Ureter (tissue), 1 donor: ENCODE data around the gene B3GNT7. TPM values are rescaled to one million over a fixed set of nuclear protein-coding genes. Genes with fewer than 3 reads are reported as not detected.
"Not testable (repeated sequence)": the region's sequence is repeated elsewhere in the genome, so short reads cannot be mapped to it uniquely, and the experiment has no call there.

Source experiments
- DNase-seq: peaks from one replicate; pipeline ENCODE4 v3.0.0-alpha.2; 2020; ENCODE audit warnings: low spot score
- total RNA-seq: library from RNA; stranded (reverse); gene quantifications from one replicate; pipeline ENCODE4 v1.2.4, GENCODE V29; 2023
- donor health status: DM: yes; HTN: yes; CAD: no.

The B3GNT7 gene, protein sequence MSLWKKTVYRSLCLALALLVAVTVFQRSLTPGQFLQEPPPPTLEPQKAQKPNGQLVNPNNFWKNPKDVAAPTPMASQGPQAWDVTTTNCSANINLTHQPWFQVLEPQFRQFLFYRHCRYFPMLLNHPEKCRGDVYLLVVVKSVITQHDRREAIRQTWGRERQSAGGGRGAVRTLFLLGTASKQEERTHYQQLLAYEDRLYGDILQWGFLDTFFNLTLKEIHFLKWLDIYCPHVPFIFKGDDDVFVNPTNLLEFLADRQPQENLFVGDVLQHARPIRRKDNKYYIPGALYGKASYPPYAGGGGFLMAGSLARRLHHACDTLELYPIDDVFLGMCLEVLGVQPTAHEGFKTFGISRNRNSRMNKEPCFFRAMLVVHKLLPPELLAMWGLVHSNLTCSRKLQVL
- 2.2 TPM for total RNA-seq

DNA sequence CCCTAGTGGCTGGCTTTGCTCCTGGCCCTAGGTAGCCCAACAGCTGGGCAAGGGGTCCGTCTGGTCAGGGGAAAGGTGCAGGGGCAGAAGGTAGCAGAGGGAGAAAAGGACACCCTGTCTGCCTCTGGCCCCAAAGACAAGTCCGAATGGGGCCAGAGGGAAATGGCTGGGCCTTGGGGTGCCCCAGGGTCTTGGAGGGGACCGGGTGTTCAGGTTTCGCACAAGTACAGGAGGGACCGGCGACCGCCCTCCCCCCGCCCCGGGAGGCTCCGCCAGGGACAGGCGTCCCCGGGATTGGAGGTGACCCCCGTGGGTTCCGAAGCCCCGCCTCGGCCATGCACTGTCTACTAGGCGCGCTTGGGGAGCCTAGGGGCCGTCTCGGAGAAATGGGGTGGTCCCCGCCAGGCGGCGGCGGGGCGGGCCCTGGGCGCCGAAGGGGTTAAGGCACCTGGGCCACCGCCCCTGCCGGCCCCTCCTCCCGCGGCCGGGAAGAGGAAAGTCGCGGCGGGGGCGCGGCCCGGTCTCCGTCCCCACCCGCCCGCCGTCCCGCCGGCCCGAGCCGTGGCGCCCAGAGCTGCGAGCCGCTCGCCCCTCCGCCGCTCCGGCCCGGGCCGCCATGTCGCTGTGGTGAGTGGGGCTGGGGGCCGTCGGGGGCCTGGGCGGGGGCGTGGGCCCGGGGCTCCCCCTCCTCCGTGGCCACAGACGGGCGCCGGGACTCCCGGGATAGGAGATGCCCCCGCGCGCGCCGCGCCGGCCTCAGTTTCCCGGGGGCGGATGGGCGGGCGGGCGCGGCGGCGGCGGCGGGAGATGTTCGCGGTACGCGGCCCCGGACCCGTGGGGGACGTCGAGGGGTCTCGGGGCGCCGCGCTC is at the start of gene B3GNT7:
Gene B3GNT7, plus strand, starts transcription at position 523 of the 870 bp plus-strand sequence. Its CDS starts 94 bp downstream, at position 617.
- DNase-seq: no peak

DNA sequence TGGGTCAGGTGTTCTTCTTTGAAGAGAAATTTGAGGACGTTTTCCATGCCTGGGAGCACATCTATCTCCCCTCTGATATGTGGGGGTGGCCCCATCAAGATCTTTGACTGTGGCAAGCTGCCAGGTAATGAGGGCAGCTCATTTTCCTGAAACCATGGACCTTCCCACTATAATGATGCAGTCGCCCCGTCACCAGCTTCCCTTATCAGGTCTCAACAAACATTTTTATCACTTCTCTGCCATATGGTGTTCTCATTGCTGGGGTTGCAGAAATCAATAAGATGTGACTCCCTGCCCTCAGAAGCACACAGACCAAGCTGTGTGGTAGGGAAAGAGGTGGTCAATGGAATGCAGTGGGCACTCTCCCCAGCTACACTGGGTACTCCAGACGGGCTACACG is 48.4 kb upstream of the B3GNT7 start:
- DNase-seq: no peak

DNA sequence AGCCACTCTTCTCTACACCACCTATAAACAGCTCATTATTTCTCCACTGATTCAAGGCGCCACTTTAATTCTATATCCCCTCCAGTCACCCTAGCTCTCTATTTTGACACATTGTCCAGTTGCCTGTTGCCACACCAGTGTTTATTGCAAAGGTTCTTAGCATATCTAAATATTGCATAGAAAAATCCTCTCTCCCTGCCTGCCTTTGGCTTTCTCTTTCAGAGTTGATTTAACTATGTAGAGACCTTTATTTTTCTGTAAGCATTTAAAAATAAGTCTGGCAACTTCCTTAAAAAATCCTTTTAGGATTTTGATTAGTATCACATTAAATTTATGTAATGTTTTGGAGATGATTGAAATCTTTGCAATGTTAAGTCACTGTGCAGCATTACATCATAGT is 47.9 kb upstream of the B3GNT7 start:
- DNase-seq: no peak

DNA sequence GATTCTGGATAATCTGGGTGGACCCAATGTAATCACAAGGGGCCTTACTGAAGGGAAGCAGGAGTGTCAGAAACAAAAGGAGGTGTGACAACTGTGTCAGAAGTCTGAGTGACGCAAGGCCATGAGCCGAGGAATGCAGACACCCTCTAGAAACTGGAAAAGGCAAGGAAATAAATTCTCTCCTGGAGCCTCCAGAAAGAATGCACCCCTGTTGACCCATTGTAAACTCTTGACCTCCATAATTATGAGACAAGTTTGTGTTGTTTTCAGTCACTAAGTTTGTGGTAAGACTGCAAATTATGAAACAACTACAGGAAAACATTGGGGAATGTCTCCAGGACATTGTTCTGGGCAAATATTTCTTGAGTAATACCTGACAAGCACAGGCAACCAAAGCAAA is 47.3 kb upstream of the B3GNT7 start:
- DNase-seq: no peak

DNA sequence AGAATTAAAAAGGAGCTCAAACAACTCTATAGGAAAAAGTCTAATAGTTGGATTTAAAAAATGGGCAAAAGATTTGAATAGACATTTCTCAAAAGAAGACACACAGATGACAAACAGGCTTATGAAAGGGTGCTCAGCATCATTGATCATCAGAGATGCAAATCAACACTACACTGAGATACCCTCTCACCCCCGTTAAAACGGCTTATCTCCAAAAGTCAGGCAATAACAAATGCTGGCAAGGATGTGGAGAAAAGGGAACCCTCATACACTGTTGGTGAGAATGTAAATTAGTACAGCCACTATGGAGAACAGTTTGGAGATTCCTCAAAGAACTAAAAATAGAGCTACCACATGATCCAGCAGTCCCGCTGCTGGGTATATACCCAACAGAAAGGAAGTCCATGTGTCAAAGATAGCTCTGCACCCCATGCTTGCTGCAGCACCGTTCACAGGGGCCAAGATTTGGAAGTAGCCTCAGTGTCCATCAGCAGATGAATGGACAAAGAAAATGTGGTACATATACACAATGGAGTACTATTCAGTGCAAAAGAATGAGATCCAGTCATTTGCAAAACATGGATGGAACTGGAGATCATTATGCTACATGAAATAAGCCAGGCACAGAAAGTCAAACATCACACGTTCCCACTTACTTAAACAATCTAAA is 46.7 kb upstream of the B3GNT7 start:
- DNase-seq: no peak

DNA sequence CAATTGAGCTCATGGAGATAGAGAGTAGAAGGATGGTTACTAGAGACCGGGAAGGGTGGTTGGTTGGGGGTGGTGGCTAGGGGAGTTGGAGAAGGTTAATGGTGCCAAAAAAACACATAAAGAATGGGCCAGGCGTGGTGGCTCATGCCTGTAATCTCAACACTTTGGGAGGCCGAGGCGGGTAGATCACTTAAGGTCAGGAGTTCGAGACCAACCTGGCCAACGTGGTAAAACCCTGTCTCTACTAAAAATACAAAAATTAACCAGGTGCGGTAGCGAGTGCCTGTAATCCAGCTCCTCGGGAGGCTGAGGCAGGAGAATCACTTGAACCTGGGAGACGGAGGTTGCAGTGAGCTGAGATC is 46.2 kb upstream of the B3GNT7 start:
- not testable (repeated sequence) for DNase-seq

DNA sequence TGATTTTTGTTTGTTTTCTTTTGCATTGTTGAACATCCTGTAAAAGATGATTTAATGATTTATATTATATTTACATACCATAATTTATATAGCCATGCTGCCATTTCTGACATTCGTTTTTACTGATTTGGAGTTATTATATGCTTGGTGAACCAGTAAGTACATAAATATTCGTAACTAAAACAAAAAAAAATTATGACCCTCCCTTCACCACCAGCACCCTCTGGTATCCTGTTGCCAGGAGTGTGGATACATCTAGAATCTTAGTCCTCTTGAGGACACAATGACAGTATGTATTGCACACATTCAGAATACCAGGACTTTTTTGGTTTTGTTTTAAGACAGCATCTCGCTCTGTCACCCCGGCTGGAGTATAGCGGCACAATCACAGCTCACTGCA is 43.9 kb upstream of the B3GNT7 start:
- no peak for DNase-seq

DNA sequence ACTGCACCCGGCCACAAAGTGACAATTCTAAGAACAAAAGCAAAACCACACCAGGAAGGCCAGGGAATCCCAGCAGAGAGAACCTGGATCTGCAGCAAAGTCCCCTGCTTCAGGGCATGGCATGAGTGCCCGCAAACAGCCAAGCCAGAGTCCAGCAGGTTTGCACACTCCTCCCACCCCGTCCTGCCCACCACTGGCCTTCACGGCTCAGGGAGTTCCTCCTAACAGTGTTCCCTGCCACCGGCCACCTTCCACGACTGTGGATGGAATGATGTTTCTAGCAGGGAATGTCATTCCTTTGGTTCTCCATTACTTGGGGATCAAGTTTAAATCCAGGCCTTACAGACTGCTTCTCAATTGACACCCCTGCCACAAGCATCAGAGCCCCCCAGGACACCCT is 42.0 kb upstream of the B3GNT7 start:
- no peak for DNase-seq

DNA sequence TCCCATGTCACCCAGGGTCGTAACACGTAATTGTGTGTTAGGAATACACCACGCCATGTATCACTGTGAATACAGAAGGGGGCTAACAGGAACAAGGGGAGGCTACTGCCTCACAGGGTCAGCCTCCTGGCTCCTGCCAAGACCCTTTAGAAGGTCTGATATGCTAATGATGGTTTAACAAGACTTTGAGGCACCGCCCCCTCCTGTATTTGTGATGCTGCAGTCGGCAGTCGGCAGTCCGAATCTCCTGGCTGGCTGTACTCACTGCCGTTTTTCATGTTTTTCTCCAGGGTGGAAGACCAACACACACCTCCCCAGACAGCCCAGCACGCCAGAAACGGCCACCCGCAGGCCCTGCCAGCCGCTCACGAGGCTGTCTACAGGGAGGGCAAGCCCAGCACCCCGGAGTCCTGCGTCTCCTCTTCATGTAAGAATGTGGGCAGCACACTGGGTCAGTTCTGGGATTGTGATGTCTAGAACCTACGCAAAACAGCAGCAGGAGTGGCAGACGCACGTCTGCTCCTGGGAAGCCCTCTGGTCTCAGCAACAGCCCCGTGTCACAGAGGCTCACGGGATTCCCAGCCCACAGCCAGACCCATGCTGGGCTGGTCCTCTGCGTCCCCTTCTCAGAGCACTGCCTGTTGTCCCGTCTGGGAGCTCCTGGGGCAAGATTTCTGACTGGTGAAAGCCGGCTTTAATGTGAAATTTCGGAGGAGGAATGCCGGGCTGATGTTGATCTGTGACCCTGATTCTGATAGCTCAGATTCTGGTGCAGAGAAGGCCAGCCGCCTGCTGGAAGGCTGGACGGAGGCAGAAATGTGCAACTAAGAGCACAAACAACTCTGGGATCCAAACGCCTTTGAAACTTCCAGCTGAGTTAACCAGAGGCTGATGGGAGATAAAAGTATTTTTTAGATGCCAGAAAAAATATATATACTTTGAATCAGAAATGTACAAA is 39.7 kb upstream of the B3GNT7 start:
- DNase-seq: no peak

DNA sequence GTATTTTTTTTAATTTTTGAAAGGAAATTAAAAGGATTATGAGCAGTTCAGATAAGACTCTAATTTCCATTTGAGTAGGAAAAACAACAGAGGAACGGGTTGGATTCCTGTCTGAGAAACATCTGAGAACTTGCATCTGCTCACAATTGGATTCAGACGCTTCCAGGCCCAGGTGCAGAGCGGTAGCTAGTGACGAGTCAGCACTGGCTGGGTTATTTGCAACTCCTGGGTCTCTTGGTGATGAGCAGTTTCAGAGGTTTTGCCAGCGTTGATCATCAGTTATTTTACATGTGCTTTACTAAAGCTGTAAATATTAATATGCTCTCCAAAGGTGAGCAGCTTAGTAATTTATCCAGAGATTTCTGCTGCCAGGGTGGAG is 39.1 kb upstream of the B3GNT7 start:
- no peak for DNase-seq

DNA sequence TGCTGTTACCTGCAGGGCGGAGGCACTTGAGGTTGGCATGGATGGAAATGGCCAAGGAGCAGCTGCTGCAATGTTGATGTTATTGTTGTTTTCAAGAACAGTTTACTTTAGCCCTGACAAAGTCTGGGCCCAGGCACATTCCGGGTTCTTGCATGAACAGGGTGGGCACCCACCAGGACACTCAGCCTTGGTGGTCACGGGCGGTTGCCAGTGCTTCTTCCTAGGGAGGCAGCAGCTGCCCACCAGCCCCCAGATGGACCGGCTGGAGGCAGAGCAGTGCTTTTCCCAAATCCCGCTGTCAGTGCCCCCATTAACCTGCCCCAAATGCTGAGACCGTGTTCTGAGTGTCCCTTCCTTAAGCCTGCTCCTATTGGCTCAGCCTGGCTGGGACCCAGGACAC is 38.5 kb upstream of the B3GNT7 start:
- DNase-seq: no peak

DNA sequence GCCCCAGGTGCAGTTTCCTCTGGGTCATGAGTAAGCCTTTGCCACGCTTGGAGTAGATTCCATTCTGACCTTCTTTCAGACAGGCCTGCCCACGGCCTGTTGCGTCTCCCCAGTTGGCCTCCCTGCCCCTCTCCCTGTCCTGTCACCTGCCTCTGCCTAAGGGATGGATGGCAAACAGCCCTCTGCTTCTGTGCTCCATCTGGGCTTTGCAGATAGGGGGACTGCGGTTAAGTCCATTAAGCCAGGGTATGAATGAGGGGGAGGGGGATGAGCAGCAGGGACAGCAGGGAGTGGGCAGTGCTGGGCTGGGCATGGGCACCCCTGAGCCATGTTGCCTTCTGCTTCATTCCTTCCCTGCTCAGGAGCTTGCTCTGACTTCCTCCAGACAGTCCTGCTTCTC is 37.6 kb upstream of the B3GNT7 start:
- no peak for DNase-seq

DNA sequence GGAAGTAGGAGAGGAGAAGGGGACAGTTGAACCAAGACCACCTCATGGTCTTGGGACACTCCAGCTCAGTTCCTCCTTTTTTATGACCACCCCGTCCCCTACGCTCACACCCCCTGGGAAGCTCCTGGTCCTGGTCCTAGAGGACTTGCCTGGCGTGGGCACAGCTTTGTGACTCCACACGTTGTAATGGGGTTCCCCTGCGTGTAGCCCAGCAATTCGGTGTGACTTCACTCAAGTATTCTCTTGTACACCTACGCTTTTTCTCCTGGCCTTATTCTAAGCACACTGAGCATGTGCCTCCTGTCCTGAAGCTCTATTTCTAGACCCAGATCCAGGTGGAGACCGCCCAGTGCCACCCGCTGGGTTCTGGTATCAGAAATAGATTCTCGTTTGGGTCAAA is 36.1 kb upstream of the B3GNT7 start:
- DNase-seq: no peak

DNA sequence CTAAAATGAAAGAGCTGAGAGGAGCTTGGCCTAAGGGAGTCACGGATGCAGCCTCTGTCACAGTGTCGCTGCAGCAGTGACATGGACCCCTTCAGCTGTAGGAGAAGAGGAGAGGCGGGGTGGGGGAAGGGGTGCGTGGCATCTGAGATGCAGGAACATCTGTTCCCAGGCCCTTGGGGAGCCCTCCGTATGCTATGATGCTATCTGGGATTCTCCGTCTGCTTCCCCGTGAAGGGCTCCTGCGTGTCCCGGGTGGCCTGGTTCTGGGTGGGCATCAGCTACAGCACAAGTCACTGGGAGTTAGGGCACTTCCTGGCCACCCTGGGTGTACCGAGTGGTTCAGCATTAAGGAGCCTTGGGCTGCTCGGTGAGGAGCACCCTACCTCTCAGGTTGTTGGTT is 35.6 kb upstream of the B3GNT7 start:
- no peak for DNase-seq

DNA sequence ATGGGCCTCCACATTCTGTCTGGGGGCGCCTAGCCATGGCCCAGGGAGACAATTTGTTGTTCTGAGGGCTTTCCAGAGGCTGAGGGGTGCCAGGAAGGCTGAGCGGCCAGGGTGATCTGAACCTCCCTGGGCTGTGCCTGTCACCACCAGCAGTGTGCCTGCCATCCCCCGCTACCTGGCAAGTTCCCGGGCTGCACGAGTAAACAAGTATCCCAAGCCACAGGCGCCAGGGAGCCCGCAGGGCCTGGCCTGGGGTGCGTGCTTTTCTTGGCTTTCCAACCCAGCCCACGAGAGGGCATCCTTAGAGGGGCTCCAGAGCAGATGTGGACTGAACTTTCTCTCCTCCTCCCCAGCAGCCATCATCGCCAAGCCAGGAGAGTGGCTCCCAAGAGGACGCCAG is 35.1 kb upstream of the B3GNT7 start:
- DNase-seq: no peak

DNA sequence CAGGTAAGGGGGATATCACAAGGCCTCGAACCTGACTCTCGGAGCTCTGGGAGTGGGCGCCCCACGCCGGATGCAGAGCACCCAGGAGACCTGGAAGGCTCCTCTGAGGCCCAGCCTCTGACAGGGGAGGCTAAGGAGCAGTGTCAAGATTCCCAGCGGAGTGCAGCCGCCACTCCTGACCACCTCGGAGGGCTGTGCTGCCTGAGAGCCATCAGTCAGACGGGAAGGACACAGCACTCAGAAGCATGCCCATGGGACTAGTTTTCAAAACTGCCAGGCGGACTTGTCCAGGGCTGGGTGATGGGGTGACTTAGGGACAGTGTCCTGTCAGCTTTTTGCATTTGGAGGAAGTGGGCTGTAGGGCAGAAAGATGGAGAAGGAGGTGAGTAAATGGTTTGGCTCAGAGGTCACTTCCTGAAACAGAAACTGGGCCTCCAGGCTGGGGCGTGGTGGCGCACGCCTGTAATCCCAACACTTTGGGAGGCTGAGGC is 34.6 kb upstream of the B3GNT7 start:
- DNase-seq: no peak

DNA sequence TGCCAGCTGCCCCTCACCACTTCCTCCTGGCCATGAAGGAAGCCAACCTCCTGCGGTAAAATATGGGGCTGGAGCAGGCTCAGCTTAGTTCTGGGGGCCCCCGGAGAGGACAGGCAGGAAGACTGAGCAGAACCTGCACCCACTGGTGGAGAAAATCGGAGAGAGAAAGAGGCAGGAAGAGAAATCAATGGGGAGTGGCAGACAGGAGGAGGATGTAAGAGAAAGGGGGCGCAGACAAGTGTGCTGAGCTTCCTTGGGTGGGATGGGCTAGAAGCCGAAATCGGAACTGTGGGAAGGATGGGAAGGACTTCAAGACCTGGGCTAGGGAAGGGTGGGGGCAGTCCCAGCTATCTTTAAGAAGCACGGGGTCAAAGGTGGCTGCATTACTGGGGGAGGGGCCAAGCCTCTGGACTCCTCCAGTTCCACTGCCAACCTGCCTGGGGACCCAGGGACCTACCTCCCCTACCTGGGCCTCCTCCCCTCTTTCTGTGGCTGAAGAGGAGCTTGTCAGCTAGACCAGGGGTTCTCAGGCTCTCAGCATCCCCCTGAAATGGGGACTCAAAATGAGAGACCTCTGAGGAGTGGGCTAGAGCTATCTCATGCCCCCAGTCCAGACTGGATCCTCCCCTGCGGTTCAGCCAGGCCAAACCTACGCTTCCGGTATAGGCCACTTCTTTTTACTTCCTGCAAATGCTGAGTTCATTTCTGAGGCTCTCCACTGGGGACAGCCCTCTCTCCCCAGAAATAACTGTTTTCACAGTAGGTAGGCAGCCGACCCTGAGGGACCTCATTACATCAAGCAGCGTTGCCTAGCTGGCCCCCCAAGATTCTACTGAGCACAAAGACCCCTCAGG is 33.6 kb upstream of the B3GNT7 start:
- DNase-seq: no peak

DNA sequence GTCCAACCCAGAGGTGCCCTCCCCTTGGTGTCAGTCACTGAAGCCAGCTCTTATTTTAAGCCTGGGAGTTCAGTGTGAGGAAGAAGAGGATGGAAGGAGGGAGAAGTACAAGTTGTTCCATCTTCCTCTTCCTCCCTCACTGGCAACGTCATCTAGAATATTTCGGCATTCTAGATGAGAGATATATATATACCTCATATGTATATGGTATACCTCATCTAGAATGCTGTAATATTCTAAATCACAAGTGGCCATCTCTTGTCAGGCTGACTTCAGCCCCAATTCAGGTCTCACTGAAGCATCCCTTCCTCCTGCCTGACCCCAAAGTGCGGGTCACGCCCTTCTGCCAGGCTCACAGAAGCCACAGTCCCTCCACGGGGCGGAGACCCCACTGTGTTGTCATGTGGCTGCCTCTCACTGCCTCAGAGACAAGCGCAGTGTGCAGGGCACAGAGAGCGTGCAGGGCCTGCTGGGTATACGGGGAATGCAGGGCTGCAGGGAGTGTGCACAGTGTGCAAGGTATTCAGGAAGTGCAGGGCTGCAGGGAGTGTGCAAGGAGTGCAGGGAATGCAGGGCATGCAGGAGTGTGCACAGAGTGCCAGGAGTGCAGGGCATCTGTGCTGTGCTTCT is 32.8 kb upstream of the B3GNT7 start:
- no peak for DNase-seq

DNA sequence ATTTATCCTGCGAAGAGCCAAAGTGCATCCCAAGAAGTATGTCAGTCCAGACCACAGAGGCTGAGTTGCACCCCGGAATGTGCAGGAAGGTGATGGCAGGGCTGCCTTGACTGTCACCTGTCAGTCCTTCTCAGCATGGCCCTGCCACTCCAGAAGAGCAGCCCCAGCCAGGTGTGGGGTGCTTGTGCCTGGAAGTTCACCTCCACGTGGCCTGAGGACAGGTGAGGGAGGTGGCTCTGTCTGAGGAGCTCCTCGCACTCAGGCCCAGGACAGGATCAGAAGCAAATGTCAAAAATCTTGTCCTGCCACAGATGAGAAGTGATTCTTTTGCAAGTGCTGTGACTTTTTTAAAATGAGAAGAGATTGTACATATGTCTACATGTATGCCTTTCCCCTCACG is 31.4 kb upstream of the B3GNT7 start:
- no peak for DNase-seq
